Skeletal muscle cell (primary cell): ENCODE measurements around the gene SDF2.
"Not testable (repeated sequence)": the region's sequence is repeated elsewhere in the genome, so short reads cannot be mapped to it uniquely, and the experiment has no call there.

Experiments
- DNase-seq: peaks from one replicate; pipeline ENCODE4 v3.0.0-alpha.2; 2010; ENCODE audit warnings: low read depth
- H3K4me3 ChIP-seq: 2 replicates; pipeline ENCODE4 v1.5.1; 2011; ENCODE audit warnings: low read depth, mild to moderate bottlenecking, control low read depth, low read length, moderate library complexity

The SDF2 gene

GRCh38 chr17:28643983-28644786 is 17.5 kb downstream of the SDF2 start:
- peak overlapping the region; percentile 90 for H3K4me3 ChIP-seq
- no peak for DNase-seq

- no peak for DNase-seq
- no peak overlapping the region for H3K4me3 ChIP-seq
Measured at GRCh38 chr17:28641579-28641978, 20.1 kb downstream of the SDF2 start.

- no peak for DNase-seq
- no peak overlapping the region for H3K4me3 ChIP-seq
Measured at GRCh38 chr17:28635506-28635905, 26.2 kb downstream of the SDF2 start.

GRCh38 chr17:28634206-28634865 is 27.4 kb downstream of the SDF2 start:
- no peak overlapping the region for H3K4me3 ChIP-seq
- DNase-seq = no peak

GRCh38 chr17:28626818-28627217 is 34.9 kb downstream of the SDF2 start:
- H3K4me3 ChIP-seq = no peak overlapping the region
- DNase-seq = no peak

GRCh38 chr17:28624148-28624547 is 37.6 kb downstream of the SDF2 start:
- H3K4me3 ChIP-seq = no peak overlapping the region
- DNase-seq = no peak

- no peak for DNase-seq
- H3K4me3 ChIP-seq = no peak overlapping the region
Measured at GRCh38 chr17:28623696-28624095, 38.0 kb downstream of the SDF2 start.

- no peak for DNase-seq
- no peak overlapping the region for H3K4me3 ChIP-seq
Measured at GRCh38 chr17:28622186-28622585, 39.5 kb downstream of the SDF2 start.

GRCh38 chr17:28620010-28620409 is 41.7 kb downstream of the SDF2 start:
- no peak for DNase-seq
- H3K4me3 ChIP-seq = no peak overlapping the region

- no peak overlapping the region for H3K4me3 ChIP-seq
- DNase-seq = no peak
Measured at GRCh38 chr17:28618464-28618863, 43.2 kb downstream of the SDF2 start.

- DNase-seq = no peak
- H3K4me3 ChIP-seq = no peak overlapping the region
Measured at GRCh38 chr17:28616281-28616680, 45.4 kb downstream of the SDF2 start.

GRCh38 chr17:28615260-28615940 is 46.3 kb downstream of the SDF2 start:
- no peak for DNase-seq
- no peak overlapping the region for H3K4me3 ChIP-seq

- DNase-seq = no peak
- no peak within 1 kb of the TSS for H3K4me3 ChIP-seq
Measured at GRCh38 chr17:28613931-28614381, 47.8 kb downstream of the SDF2 start, which contains the start of gene RSKR. RSKR (minus strand) TSS chr17:28614185; CDS start chr17:28614161, 24 bp downstream.

GRCh38 chr17:28612936-28613872 is 48.5 kb downstream of the SDF2 start:
- no peak overlapping the region for H3K4me3 ChIP-seq
- DNase-seq = no peak

- DNase-seq = no peak
- no peak overlapping the region for H3K4me3 ChIP-seq
Measured at GRCh38 chr17:28612531-28612930, 49.2 kb downstream of the SDF2 start.

- no peak overlapping the region for H3K4me3 ChIP-seq
Measured at GRCh38 chr17:28610376-28610775, 51.3 kb downstream of the SDF2 start.

GRCh38 chr17:28604031-28604430 is 57.7 kb downstream of the SDF2 start:
- not testable (repeated sequence) for H3K4me3 ChIP-seq, DNase-seq

More at GRCh38 chr17:28610376-28610775, 51.3 kb downstream of the SDF2 start:
- no peak for DNase-seq

GRCh38 chr17:28599311-28600184 is 62.2 kb downstream of the SDF2 start:
- H3K4me3 ChIP-seq = peak overlapping the region; percentile 82
- DNase-seq = peak; percentile 74
